Jurkat, Clone E6-1 (cell line): ENCODE measurements around the gene NACC2.

ENCODE experiments used
- DNase-seq: peaks from one replicate; pipeline ENCODE4 v3.0.0-alpha.2; 2011; ENCODE audit warnings: low read depth, low spot score
- H3K4me3 ChIP-seq: 2 replicates; pipeline ENCODE4 v1.5.1; 2011; ENCODE audit warnings: mild to moderate bottlenecking, low read length, control low read depth, moderate library complexity

Gene NACC2

DNA sequence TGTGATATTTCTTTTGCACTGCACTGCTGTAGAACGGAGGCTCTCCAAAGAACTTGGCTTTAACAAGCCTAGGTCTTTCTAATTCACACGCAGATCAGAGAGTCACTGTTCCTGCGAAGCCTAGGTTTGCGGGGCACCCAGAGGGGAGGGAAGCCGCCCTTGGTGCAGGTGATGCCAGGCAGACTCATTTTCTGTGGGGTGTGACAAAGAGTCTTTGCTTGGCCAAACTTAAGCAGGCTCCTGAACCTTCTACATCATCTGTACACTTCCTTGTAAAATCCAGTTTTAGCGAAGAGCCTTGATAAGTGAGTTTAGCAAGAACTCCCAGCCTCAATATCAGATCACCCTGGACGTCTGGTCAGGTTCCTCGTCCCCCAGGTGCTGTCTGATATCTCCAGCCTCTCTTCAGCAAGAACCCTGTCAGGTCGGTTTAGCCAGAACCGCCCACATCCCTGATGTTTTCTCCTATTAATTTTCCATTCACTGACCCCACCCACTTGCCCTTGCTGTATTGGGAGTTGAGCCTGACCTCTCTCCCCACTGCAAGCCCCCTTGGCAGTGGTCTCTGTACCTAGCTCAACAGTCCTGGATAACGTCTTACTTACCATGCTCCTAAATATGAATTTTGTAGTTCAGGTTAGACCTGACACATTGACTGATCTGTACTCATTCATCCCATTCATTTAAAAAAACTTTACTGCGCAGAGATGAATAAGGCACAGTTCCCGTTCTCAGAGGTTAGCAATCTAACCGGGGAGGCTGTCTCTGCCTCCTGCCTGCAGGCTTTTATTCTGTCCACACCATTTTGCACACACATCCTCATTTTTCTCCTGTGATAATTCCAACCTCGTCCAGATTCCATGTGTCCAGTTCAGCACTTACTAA, 133.0 kb downstream of the NACC2 start:
- H3K4me3 ChIP-seq: peak overlapping the region; percentile 53
- peak; percentile 3 for DNase-seq

DNA sequence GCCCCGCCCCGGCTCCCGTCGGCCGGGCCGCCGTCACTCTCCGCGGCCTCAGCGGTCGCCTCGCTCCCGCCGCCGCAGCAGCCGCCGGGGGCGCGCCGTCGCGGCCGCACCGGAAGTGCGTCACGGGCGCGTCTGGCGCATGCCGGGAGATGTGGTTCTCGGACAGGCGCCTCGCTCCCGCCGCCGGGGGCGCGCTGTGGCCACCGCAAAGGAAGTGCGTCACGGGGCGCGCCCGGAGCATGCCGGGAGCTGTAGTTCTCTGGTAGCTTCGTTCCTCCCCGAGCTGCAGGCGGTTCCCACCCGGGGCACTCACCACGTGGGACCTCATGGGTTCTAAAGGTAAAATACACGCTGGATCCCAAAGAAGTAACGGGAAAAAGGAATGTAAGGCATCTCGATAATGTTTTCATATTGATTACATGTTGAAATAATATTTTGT, 133.8 kb downstream of the NACC2 start, which contains the start of gene UBAC1:
UBAC1 (minus strand) TSS at position 97 of the 439 bp plus-strand sequence. CDS start 211 bp downstream, outside the sequence.
- H3K4me3 ChIP-seq: peak within 1 kb of the TSS; percentile 75
- DNase-seq: peak; percentile 93

DNA sequence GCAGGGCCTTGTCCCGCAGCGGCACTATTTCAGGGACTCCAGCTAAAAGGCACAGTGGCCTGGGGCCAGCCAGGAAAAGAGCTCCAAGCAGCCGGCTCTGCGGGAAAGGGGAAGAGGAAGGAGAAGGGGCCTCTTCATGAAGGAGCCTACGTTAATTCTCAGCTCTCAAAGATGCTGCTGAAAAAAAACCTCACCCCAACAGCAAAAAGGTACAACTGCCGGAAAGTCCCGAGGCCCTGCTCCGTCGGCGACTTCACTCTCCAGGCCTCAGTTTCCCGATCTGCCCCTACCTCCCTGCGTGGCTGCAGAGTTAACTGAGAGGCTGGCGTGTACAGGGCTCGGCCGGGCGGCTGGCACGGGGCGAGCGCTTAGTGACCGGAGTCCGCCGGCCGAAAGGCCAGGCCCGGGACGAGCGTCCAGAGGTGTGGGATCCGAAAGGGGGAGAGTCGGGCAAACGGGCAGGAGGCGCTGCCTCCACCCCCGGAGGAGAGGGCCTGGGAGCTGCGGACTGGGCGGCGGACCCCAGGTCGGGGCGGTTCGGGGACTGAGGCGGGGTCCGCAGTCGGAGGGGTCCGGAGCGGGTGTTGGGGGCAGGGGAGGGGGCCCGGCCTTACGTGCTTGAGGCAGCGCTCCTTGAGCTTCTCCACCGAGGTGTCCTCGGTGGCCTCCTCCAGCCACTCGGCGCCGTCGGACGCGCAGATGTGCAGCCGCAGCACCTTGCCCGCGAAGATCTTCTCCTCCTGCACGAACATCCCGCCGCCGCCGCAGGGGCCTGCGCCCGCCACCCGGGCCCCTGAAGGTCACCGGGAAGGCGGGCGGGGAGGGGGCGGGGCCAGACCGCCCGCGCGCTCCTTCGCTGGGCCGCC, 134.4 kb downstream of the NACC2 start:
- peak overlapping the region; percentile 75 for H3K4me3 ChIP-seq
- no peak for DNase-seq

DNA sequence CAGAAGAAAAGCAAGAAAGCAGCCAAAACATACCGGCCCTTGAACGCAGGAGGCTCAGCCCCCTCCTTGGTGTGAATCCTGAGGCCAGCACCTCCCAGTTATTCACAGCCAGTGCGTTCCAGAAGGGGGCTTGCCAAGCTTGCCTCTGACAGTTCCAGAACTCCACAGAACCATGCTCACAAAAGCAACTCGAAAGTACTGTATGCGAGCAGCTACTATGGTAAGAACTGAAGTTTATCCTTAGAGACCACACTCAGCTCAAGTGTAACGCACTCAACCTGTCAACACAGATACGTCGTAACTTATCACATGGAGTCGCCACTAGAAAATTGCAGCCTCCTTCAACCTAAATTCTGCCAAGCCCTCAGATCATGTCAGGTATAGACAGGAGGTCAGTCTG, 135.3 kb downstream of the NACC2 start:
- H3K4me3 ChIP-seq: peak overlapping the region; percentile 75
- DNase-seq: no peak

DNA sequence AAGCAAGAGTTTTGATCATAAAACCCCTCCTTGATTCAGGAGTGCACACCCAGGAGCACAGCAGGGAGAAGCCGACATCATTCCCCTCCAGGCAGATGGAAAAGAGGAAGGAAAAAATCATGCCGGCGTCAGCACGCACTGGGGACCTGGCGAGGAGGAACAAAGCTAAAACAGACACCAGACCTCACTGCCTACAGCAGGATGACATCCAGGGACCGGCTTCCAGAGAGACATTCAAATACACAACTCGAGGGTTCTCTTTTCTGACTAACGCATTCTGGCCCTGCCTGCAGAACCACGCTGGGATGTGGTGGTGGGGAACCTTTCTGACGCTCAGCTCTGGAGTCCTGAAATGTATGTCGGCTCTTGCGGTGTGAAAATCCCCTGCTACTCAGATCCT, 136.6 kb downstream of the NACC2 start:
- no peak overlapping the region for H3K4me3 ChIP-seq
- no peak for DNase-seq

DNA sequence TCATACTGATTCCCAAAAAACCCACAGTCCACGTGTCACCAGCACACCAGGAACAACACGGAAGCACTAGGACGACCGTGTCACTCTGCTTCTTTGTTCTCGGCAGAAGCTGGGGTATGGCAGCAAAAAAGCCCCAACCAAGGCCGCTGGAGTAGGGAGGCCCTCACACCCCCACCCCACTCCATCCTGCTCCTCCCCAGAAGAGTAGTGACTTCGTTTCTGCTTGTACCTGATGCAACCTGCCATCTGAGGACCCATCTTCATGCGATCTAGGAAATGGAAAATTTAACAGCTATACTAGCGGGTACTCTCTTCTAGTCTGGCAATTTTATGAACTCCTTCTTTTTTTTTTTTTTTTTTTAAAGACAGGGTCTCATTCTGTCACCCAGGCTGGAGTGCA, 137.7 kb downstream of the NACC2 start:
- no peak for DNase-seq
- no peak overlapping the region for H3K4me3 ChIP-seq

DNA sequence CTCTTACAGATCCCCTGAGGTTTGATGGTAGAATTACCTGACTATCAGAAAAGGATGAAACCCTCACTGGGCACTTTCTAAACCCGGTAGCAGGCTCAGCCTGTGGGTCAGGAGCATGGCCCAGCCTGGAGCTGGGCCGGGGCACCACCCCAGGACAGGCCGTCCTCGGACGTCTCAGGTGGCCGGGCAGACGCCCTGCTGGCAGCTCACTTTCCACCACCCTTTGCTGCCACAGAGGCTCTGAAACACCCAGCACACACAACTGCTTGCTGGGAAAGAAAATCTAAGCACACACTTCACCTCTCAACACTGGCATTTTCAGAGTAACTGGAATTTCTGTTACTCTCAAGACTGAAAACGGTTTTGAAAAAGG, 138.3 kb downstream of the NACC2 start:
- DNase-seq: no peak
- no peak overlapping the region for H3K4me3 ChIP-seq
